Esophagus squamous epithelium (tissue), 5 donors: Measurements from ENCODE around the gene ARHGAP26. TPM values are rescaled to one million over a fixed set of nuclear protein-coding genes. Genes with fewer than 3 reads are reported as not detected.

Experiments
- DNase-seq: peaks from one replicate; lab custom pipeline; 2025; lab: John Stamatoyannopoulos, UW
- H3K27ac ChIP-seq, 4 donors: fragments of 200-600 bp; sonication (generic); one replicate each; pipeline ENCODE4 v1.5.1; 2016 to 2019; ENCODE audit warnings: mild to moderate bottlenecking in 1 of 4
- H3K27me3 ChIP-seq, 4 donors: fragments of 200-600 bp; sonication (generic); 1 replicate in 3 of 4; 2 replicates in 1 of 4; pipeline versions ENCODE4 v1.5.1 to v1.6.0; 2017 to 2021; ENCODE audit warnings: antibody characterized with exemption in 1 of 4
- H3K36me3 ChIP-seq, 3 donors: fragments of 200-600 bp; sonication (generic); one replicate each; pipeline ENCODE4 v1.5.1; 2016 to 2019
- H3K4me1 ChIP-seq, 3 donors: fragments of 200-600 bp; sonication (generic); one replicate each; pipeline ENCODE4 v1.5.1; 2017 to 2019
- H3K4me3 ChIP-seq, 4 donors: fragments of 200-600 bp; sonication (generic); 1 replicate in 3 of 4; 2 replicates in 1 of 4; pipeline ENCODE4 v1.5.1; 2016 to 2019; ENCODE audit warnings: mild to moderate bottlenecking in 2 of 4, moderate library complexity in 1 of 4
- H3K9me3 ChIP-seq, 3 donors: fragments of 200-600 bp; sonication (generic); one replicate each; pipeline ENCODE4 v1.5.1; 2016 to 2019
- POLR2A ChIP-seq, 4 donors: fragments of 450-650 bp; IDR thresholded peaks; one replicate each; pipeline ENCODE4 v1.6.1; 2017; ENCODE audit warnings: antibody characterized with exemption in 4 of 4, mild to moderate bottlenecking in 4 of 4, moderate library complexity in 3 of 4
- WGBS, 2 donors: methylation state at CpG; one replicate each; pipeline ENCODE4 v1.1.5; 2018; 5-methylcytosine and 5-hydroxymethylcytosine counted together
- intact Hi-C: fragments of 100-400 bp; cut with DNase I; formaldehyde crosslinking; loops from one replicate; pipeline ENCODE4 v1.15.0; 2022
- total RNA-seq, 4 donors: library from RNA; depleted of rRNA; stranded (reverse); fragments of >200 nt; gene quantifications; one replicate each; pipeline ENCODE4 v1.1.0, GENCODE V29; 2016
- TF ChIP-seq, protein P1 (sequence below), 6 experiments: fragments of 450-650 bp in 4 of 6; fragments of 200-600 bp in 2 of 6; sonication (generic) in 2 of 6; IDR thresholded peaks; one replicate each; pipeline ENCODE4 v1.5.1; 2016 to 2019; ENCODE audit warnings: antibody characterized with exemption in 6 of 6, mild to moderate bottlenecking in 4 of 6, moderate library complexity in 4 of 6
- donor health status: DM: yes; HTN: yes; CAD: no.

ARHGAP26 gene
- total RNA-seq, 4 donors from 2014 or later: 4.4 to 18.7 (median 15.4) TPM

DNA sequence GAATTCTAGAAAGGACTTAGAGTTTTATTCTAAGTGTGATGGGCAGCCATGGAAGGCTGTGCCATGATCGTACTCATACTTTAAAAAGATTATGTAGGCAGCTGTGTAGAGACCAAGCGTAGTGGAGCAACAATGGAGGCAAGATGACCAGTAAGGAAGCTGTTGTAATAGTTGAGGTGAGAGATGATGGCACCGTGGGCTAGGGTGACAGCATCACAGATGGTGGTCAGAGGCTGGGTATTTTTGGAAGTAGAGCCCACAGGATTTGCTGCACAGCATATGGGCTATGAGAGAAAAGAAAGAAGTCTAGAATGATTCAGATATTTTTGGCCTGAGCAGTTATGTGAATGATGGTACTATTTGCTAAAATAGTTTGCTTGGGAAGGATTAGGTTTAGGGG, 7.7 kb downstream of the ARHGAP26 start:
- intact Hi-C loops: no loop called here
- 78 to 79% methylated on average over 3 of the region's 3 CpGs for WGBS, 2 donors
- H3K4me3 ChIP-seq: no peak overlapping the region

DNA sequence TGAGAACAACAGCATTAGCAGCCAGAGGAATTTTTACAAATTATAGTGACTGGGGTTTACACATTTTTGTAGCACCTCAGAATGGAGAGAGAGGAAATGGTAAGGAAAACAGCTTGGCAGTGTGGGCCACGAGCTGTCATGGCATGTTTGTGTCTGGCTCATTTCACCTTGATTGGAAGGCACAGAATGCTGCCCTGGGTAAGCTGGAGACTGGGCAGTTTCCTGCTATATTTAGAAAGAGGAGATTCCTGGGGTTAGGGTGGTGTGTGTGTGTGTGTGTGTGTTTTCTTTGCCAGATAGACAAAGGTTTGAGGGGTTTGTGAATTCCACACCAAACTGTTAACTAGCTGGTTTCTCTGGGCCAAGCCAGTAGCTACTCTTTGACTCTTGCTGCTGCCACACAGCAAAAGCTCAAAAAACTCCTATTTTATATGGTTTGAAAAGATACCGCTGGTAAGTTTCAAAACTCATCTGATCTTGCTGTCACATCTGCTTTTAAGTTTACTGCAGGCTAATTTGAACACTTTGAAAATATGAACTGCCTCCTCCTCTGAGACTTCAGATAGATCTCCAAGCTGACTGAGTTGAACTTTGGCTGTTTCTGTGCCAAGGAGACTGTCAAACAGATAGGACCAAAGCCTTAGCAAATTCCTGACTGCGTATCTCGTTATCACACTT, 9.1 kb downstream of the ARHGAP26 start:
- H3K27ac ChIP-seq: peak overlapping the region in 1 of 4 donors; percentile 36
- no peaks in the 10 kb centered on the region for H3K27me3 ChIP-seq
- H3K4me3 ChIP-seq: no peak overlapping the region
- TF ChIP-seq, protein P1, sequence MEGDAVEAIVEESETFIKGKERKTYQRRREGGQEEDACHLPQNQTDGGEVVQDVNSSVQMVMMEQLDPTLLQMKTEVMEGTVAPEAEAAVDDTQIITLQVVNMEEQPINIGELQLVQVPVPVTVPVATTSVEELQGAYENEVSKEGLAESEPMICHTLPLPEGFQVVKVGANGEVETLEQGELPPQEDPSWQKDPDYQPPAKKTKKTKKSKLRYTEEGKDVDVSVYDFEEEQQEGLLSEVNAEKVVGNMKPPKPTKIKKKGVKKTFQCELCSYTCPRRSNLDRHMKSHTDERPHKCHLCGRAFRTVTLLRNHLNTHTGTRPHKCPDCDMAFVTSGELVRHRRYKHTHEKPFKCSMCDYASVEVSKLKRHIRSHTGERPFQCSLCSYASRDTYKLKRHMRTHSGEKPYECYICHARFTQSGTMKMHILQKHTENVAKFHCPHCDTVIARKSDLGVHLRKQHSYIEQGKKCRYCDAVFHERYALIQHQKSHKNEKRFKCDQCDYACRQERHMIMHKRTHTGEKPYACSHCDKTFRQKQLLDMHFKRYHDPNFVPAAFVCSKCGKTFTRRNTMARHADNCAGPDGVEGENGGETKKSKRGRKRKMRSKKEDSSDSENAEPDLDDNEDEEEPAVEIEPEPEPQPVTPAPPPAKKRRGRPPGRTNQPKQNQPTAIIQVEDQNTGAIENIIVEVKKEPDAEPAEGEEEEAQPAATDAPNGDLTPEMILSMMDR (IDR thresholded peaks at IDR 0.05): no peak
- no peak for TF ChIP-seq POLR2A (IDR thresholded peaks at IDR 0.05)
- peaks cover 5 to 44% (median 30%) of the 10 kb centered on the region in 3 donors for H3K4me1 ChIP-seq
- DNase-seq: no peak
- 34 to 51% methylated on average over 4 of the region's 4 CpGs for WGBS, 2 donors
- H3K36me3 ChIP-seq: no peaks in the 10 kb centered on the region
- intact Hi-C loops: no loop called here
- H3K9me3 ChIP-seq: no peaks in the 10 kb centered on the region

More for the DNA sequence above, 7.7 kb downstream of the ARHGAP26 start:
- Histone ChIP-seq H3K27ac (no peak overlapping the region), H3K4me1 (peaks cover 5 to 31% (median 15%) of the 10 kb centered on the region in 3 donors), H3K36me3 (no peaks in the 10 kb centered on the region), H3K9me3 (no peaks in the 10 kb centered on the region), H3K27me3 (no peaks in the 10 kb centered on the region)
- no peak for TF ChIP-seq POLR2A (IDR thresholded peaks at IDR 0.05)
- TF ChIP-seq, protein P1 (IDR thresholded peaks at IDR 0.05): no peak
- no peak for DNase-seq

DNA sequence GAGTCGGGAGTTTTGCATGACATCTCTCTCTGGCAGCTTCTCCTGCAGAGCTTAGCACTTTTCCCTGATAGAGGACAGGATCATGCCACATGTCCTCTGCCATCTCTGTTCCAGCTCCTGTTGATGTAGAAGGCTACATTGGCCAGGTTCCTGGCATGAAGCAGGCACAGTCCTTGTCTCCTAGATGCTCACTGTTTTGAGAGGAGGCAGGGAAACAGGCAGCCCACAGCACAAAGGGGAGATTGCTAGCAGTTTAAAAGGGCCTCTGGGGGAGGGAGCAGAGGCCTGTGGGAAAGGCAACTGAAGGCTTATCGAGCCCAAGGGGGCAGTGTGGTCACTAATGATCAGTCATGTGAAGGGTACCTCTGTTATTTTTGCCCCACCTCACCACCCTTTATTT, 10.7 kb downstream of the ARHGAP26 start:
- Histone ChIP-seq H3K9me3 (no peaks in the 10 kb centered on the region), H3K36me3 (no peaks in the 10 kb centered on the region), H3K27me3 (no peaks in the 10 kb centered on the region), H3K4me1 (peaks cover 5 to 47% (median 30%) of the 10 kb centered on the region in 3 donors), H3K4me3 (no peak overlapping the region), H3K27ac (no peak overlapping the region)
- DNase-seq: no peak
- TF ChIP-seq, protein P1 (IDR thresholded peaks at IDR 0.05): no peak
- TF ChIP-seq POLR2A (IDR thresholded peaks at IDR 0.05): no peak
- 29 to 69% methylated on average over 1 to 2 of the region's 2 CpGs for WGBS, 2 donors
- intact Hi-C loops: no loop called here

DNA sequence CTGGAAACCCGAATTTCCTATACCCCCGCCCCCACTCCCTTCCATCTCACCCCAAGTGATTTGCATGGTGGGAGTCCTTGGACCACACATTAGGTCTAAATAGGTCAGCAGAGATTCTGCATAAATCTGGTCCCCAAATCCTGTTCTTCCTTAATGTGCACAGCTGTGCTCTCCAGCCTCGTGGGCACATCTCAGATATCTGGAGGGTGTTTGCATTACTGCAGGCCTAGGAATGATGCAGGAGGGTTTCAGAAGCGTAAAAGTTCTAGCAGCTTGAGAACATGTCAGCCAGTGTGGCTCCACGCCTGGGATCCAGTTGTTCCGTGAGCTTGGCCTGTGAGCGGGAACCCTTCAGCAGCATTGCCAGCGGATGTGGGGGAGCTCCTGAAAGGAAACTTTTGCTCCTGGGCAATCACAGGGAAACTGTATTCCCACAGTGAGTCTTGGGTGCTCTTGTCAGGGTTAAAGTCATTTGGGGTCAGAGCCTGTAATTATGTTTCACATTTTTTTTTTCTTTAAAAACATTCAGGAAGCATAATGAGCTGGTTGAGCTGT, 12.9 kb downstream of the ARHGAP26 start:
- Histone ChIP-seq H3K4me1 (peaks cover 5 to 43% (median 30%) of the 10 kb centered on the region in 3 donors), H3K27me3 (no peaks in the 10 kb centered on the region), H3K4me3 (no peak overlapping the region), H3K36me3 (no peaks in the 10 kb centered on the region), H3K27ac (peak overlapping the region in 2 of 4 donors; percentile 44 to 72), H3K9me3 (no peaks in the 10 kb centered on the region)
- 77 to 86% methylated on average over 4 to 8 of the region's 8 CpGs for WGBS, 2 donors
- TF ChIP-seq, protein P1 (IDR thresholded peaks at IDR 0.05): no peak
- no peak for TF ChIP-seq POLR2A (IDR thresholded peaks at IDR 0.05)
- DNase-seq: no peak
- intact Hi-C loops: no loop called here

DNA sequence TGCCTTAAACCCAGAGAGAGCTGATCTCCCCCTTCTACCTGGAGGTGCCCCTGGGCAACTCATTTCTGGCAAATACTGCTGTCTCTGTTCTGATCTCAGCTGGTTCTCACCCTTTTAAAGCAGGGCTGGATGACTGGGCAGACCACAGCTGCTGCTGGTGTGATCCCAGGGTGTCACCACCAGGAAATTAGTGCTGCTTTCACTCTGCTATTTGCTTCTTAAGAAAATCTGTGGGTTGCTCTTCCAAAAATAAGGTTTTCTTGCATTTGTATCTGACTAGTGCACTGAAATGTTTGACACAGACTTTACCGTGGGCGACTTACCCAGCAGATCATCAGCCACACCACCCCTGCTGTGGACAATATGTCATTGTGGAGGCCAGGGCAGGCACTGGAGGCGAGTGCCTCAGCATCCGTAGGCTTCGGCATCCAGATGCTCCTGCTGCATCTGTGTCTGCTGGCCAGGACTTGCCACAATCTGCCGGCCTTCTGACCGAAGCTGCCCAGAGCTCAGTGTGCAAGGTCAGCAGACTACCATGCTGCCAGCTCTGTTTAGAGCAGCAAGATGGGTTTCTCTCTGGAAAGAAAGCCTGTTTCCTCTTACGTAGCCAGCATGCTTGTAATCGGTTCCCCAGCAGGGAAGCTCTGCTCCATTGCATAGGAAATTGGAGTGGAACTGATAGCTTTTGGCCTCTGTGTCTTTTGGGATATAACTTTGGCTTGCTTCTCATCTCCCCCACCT, 13.6 kb downstream of the ARHGAP26 start:
- intact Hi-C loops: no loop called here
- TF ChIP-seq, protein P1 (IDR thresholded peaks at IDR 0.05): no peak
- no peak for TF ChIP-seq POLR2A (IDR thresholded peaks at IDR 0.05)
- Histone ChIP-seq H3K4me1 (peaks cover 5 to 36% (median 25%) of the 10 kb centered on the region in 3 donors), H3K27me3 (no peaks in the 10 kb centered on the region), H3K9me3 (no peaks in the 10 kb centered on the region), H3K27ac (peak overlapping the region in 3 of 4 donors; percentile 24 to 72 (median 44)), H3K4me3 (peak overlapping the region in 1 of 4 donors; percentile 16), H3K36me3 (no peaks in the 10 kb centered on the region)
- DNase-seq: no peak
- 18 to 71% methylated on average over 2 to 6 of the region's 9 CpGs for WGBS, 2 donors
